DND-41 (cell line): ENCODE results near the gene RASGRP2.
A peak's percentile ranks its signal among the peaks of the same experiment; 100 is the strongest.

Experiments
- EZH2 ChIP-seq: IDR thresholded peaks from 3 replicates; pipeline ENCODE4 v1.6.1; 2012; ENCODE audit warnings: borderline replicate concordance, low read depth, mild to moderate bottlenecking, moderate library complexity, low read length, inconsistent platforms; ENCODE audit not compliant: severe bottlenecking
- TF ChIP-seq, protein P1 (sequence below): IDR thresholded peaks from 2 replicates; pipeline ENCODE4 v1.5.1; 2012; ENCODE audit warnings: borderline replicate concordance, low read length, moderate library complexity, mild to moderate bottlenecking; ENCODE audit not compliant: poor library complexity, severe bottlenecking; ENCODE audit errors: extremely low read depth

DNA sequence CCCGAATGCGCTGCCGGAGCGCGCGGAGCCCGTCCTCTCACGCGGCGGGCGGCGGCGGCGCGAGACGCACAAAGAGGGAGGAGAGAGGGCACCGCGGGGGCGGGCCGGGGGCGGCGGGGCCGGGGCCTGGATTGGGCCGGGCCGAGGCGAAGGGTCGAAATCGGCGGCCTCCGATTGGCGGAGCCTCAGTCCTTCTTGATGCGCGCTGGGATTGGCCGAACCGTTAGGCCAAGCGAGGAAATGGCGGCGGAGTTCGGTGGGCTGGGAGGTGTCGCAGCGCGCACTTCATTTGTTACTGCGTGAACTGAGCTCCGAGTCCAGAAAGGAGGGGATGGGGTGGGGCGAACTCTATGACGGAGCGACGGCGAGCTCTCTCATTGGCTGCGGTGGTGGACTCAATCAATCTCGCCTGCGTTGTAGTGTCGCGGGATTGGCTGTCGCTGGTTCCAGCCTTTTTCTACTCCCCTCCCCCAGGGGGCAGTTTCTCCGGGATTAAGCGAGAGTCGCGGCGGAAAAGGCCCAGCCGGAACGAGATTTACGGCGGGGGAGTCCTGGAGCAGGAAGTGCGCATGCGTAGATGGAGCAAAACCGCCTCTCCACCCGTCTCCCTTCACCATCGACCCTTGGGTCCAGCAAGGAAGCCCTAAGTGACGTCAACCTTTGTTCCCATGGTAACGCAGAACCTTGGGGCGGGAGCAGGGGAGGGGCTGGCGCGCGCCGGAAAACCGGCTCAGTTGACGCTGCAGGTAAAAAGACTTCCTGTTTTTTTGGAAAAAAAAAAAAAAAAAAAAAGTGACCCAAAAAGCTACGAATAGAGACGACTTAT, 34.7 kb upstream of the RASGRP2 start, which contains the start of gene SF1:
- TF ChIP-seq EZH2, result no peak
- TF ChIP-seq, protein P1, sequence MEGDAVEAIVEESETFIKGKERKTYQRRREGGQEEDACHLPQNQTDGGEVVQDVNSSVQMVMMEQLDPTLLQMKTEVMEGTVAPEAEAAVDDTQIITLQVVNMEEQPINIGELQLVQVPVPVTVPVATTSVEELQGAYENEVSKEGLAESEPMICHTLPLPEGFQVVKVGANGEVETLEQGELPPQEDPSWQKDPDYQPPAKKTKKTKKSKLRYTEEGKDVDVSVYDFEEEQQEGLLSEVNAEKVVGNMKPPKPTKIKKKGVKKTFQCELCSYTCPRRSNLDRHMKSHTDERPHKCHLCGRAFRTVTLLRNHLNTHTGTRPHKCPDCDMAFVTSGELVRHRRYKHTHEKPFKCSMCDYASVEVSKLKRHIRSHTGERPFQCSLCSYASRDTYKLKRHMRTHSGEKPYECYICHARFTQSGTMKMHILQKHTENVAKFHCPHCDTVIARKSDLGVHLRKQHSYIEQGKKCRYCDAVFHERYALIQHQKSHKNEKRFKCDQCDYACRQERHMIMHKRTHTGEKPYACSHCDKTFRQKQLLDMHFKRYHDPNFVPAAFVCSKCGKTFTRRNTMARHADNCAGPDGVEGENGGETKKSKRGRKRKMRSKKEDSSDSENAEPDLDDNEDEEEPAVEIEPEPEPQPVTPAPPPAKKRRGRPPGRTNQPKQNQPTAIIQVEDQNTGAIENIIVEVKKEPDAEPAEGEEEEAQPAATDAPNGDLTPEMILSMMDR, result peak; percentile 26
